DND-41 (cell line): Measurements from ENCODE around the gene ANKHD1.

ENCODE experiments used
- CTCF ChIP-seq: IDR thresholded peaks from 2 replicates; pipeline ENCODE4 v1.5.1; 2012; ENCODE audit warnings: borderline replicate concordance, low read length, moderate library complexity, mild to moderate bottlenecking; ENCODE audit not compliant: poor library complexity, severe bottlenecking; ENCODE audit errors: extremely low read depth
- EZH2 ChIP-seq: IDR thresholded peaks from 3 replicates; pipeline ENCODE4 v1.6.1; 2012; ENCODE audit warnings: borderline replicate concordance, low read depth, mild to moderate bottlenecking, moderate library complexity, low read length, inconsistent platforms; ENCODE audit not compliant: severe bottlenecking

- no peak for TF ChIP-seq CTCF
- no peak for TF ChIP-seq EZH2
Observed at GRCh38 chr5:140383300-140383699, 18.3 kb upstream of the ANKHD1 start.
